GM10248 (cell line): Measurements from ENCODE around the gene LGSN.

Experiments used
- CTCF ChIA-PET: fragments of 300-600 bp; sonication (Branson Sonifier 250); formaldehyde crosslinking; extraction: SDS; loops from one replicate; lab custom pipeline; 2021; ENCODE audit warnings: antibody characterized with exemption; lab: Yijun Ruan, JAX
- POLR2A ChIA-PET: fragments of 350-650 bp; sonication (Branson Sonifier 250); formaldehyde crosslinking; extraction: SDS; loops from one replicate; lab custom pipeline; 2020; ENCODE audit warnings: antibody characterized with exemption; lab: Yijun Ruan, JAX
- DNase-seq: peaks from one replicate; pipeline ENCODE4 v3.0.0; 2012; ENCODE audit errors: extremely low spot score
- CTCF ChIP-seq: IDR thresholded peaks from 2 replicates; pipeline ENCODE4 v1.5.1; 2012; ENCODE audit warnings: mild to moderate bottlenecking, low read depth; ENCODE audit errors: extremely low read depth, missing control alignments, control extremely low read depth

Gene LGSN

GRCh38 chr6:63352069-63352543, 32.3 kb upstream of the LGSN start:
- ChIA-PET POLR2A (no interaction called here), CTCF (interaction anchor here (0.8 to 6.0 kb wide), 38 partner anchors 10 to 979 kb away, joined by 3 to 58 read pairs (median 4); partner anchors contain the start of gene PHF3)
- TF ChIP-seq CTCF: peak; percentile 61
- peak; percentile 29 for DNase-seq

GRCh38 chr6:63349401-63349800, 29.6 kb upstream of the LGSN start:
- no peak for DNase-seq

GRCh38 chr6:63348836-63349235, 29.1 kb upstream of the LGSN start:
- ChIA-PET POLR2A (interaction anchor here (1.0 kb wide), 1 partner anchor 235 kb away, joined by 3 read pairs; no protein-coding TSS in a partner anchor), CTCF (interaction anchor here (1.2 to 6.0 kb wide), 3 partner anchors 250 to 454 kb away, joined by 4 to 58 read pairs (median 5); no protein-coding TSS in a partner anchor)
- no peak for TF ChIP-seq CTCF
- no peak for DNase-seq

More at GRCh38 chr6:63349401-63349800, 29.6 kb upstream of the LGSN start:
- no peak for TF ChIP-seq CTCF
- CTCF ChIA-PET: interaction anchor here (1.1 to 6.0 kb wide), 4 partner anchors 10 to 454 kb away, joined by 3 to 58 read pairs (median 4); no protein-coding TSS in a partner anchor
- POLR2A ChIA-PET: interaction anchor here (1.0 kb wide), 1 partner anchor 235 kb away, joined by 3 read pairs; no protein-coding TSS in a partner anchor

DNA sequence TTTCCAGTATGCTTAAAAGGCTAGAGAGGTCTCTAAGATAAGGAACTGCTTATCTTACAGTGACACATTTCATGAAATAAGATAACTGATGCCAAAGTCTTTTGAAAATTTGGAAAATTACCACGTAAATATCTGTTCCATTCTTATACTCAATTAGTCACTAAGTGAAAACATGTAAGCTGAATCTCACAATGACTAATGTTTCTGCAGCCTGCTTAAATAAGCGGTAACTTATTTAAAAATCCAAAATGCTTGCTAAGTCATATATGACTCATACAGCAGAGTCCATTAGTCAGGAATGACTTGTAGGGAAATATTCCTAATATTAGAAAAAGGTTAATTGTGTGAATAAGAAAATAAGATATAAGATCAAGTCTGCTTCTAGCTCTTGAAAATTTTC, 27.8 kb upstream of the LGSN start:
- ChIA-PET POLR2A (no interaction called here), CTCF (interaction anchor here (0.9 kb wide), 1 partner anchor 983 kb away, joined by 3 read pairs; no protein-coding TSS in a partner anchor)

GRCh38 chr6:63346217-63346835, 26.5 kb upstream of the LGSN start:
- ChIA-PET POLR2A (no interaction called here), CTCF (interaction anchor here (0.8 to 1.9 kb wide), 2 partner anchors 9 to 456 kb away, joined by 3 to 7 read pairs; no protein-coding TSS in a partner anchor)

More for the DNA sequence above, 27.8 kb upstream of the LGSN start:
- no peak for TF ChIP-seq CTCF
- no peak for DNase-seq

More at GRCh38 chr6:63346217-63346835, 26.5 kb upstream of the LGSN start:
- no peak for DNase-seq
- no peak for TF ChIP-seq CTCF
